GM19395 (cell line): ENCODE results near the gene CR1.
"Not testable (repeated sequence)": the region's sequence is repeated elsewhere in the genome, so short reads cannot be mapped to it uniquely, and the experiment has no call there.

ENCODE experiments used
- ATAC-seq: cut with Tn5 transposase; IDR thresholded peaks from one replicate; pipeline ENCODE4 v1.9.1; 2021; ENCODE audit warnings: mild to moderate bottlenecking, moderate library complexity; ENCODE audit not compliant: unreplicated experiment

CR1 gene

GRCh38 chr1:207669528-207670009 lies 173.6 kb downstream of the CR1 start:
- ATAC-seq: no peak

- peak; percentile 74 for ATAC-seq
Observed at GRCh38 chr1:207670192-207670591, 174.2 kb downstream of the CR1 start.

GRCh38 chr1:207670997-207671396 lies 175.0 kb downstream of the CR1 start:
- ATAC-seq: no peak

- ATAC-seq: no peak
Observed at GRCh38 chr1:207672522-207673130, 176.7 kb downstream of the CR1 start.

- ATAC-seq: no peak
Observed at GRCh38 chr1:207673399-207673798, 177.4 kb downstream of the CR1 start.

GRCh38 chr1:207676153-207676552 lies 180.2 kb downstream of the CR1 start:
- ATAC-seq: no peak

GRCh38 chr1:207680590-207681388 lies 184.8 kb downstream of the CR1 start:
- ATAC-seq: not testable (repeated sequence)

- ATAC-seq: not testable (repeated sequence)
Observed at GRCh38 chr1:207682872-207683434, 187.0 kb downstream of the CR1 start.

- not testable (repeated sequence) for ATAC-seq
Observed at GRCh38 chr1:207690551-207690950, 194.6 kb downstream of the CR1 start.

GRCh38 chr1:207691010-207691409 lies 195.1 kb downstream of the CR1 start:
- ATAC-seq: no peak
